HepG2 (cell line): ENCODE measurements around the gene CACNA1C.
"Not testable (repeated sequence)": the region's sequence is repeated elsewhere in the genome, so short reads cannot be mapped to it uniquely, and the experiment has no call there.

Experiments
- AGO1 ChIP-seq: fragments of 200-400 bp; formaldehyde crosslinking; IDR thresholded peaks from 2 replicates; pipeline ENCODE4 v1.6.1; 2017; ENCODE audit warnings: mild to moderate bottlenecking, low read depth, low read length, moderate library complexity; ENCODE audit not compliant: poor library complexity, severe bottlenecking
- ATF1 ChIP-seq: IDR thresholded peaks from 2 replicates; pipeline ENCODE4 v1.6.1; 2016; ENCODE audit warnings: mild to moderate bottlenecking, control low read depth
- BCL3 ChIP-seq: sonication (generic); formaldehyde crosslinking; IDR thresholded peaks from 2 replicates; pipeline ENCODE4 v1.5.1; 2020; ENCODE audit warnings: mild to moderate bottlenecking, missing genetic modification reagents, moderate library complexity
- SP1 ChIP-seq, 2 experiments: fragments of 450-650 bp in 1 of 2; sonication (generic) in 1 of 2; formaldehyde crosslinking in 1 of 2; IDR thresholded peaks; 2 replicates each; pipeline versions ENCODE4 v1.4.0 to v1.6.1; 2016 to 2020; ENCODE audit warnings: missing genetic modification reagents in 1 of 2
- UBTF ChIP-seq: sonication (generic); formaldehyde crosslinking; IDR thresholded peaks from 2 replicates; pipeline ENCODE4 v1.4.0; 2020; ENCODE audit warnings: mild to moderate bottlenecking, missing genetic modification reagents
- ZBTB43 ChIP-seq: sonication (generic); formaldehyde crosslinking; conservative IDR thresholded peaks from 2 replicates; pipeline ENCODE4 v1.4.0; 2020; ENCODE audit warnings: missing genetic modification reagents
- ZNF468 ChIP-seq: sonication (generic); formaldehyde crosslinking; IDR thresholded peaks from 2 replicates; pipeline ENCODE4 v1.8.0; 2022; ENCODE audit warnings: mild to moderate bottlenecking, moderate library complexity, missing genetic modification reagents
- ZNF768 ChIP-seq: sonication (generic); formaldehyde crosslinking; IDR thresholded peaks from 2 replicates; pipeline ENCODE4 v1.4.0; 2020; ENCODE audit warnings: missing genetic modification reagents
- TF ChIP-seq, protein P1 (sequence below): sonication (generic); formaldehyde crosslinking; IDR thresholded peaks from 2 replicates; pipeline ENCODE4 v1.5.0; 2020; ENCODE audit warnings: mild to moderate bottlenecking, missing genetic modification reagents, moderate library complexity
- TF ChIP-seq, protein P2 (sequence below), 2 experiments: sonication (generic) in 1 of 2; formaldehyde crosslinking in 1 of 2; IDR thresholded peaks; 2 replicates each; pipeline versions ENCODE4 v1.4.0 to v1.6.1; 2018 to 2020; ENCODE audit warnings: missing genetic modification reagents in 2 of 2, borderline replicate concordance in 1 of 2, low read depth in 1 of 2, mild to moderate bottlenecking in 1 of 2, missing biosample characterization in 1 of 2

DNA sequence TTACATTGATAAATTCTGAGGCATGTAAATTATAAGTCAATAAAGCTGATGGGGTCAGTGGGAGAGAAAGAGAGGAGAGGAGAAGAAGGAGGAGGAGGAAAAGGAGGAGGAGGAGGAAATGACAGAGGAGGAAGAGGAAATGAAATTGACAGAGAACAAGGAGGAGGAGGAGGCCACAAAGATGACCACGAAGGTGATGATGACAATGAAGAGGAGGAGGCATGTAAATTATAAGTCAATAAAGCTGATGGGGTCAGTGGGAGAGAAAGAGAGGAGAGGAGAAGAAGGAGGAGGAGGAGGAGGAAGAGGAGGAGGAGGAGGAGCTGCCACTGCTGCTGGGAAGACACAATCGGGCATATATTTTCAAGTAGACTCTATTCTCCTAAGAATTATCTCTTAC, 438.6 kb downstream of the CACNA1C start:
- TF ChIP-seq ZBTB43 (CRISPR knock-in tag); ZNF468 (CRISPR knock-in tag); UBTF (CRISPR knock-in tag); ATF1 (CRISPR knock-in tag); SP1 (IDR thresholded peaks at IDR 0.05); SP1 (CRISPR knock-in tag; IDR thresholded peaks at IDR 0.05); AGO1; ZNF768 (CRISPR knock-in tag); BCL3 (CRISPR knock-in tag): not testable (repeated sequence)
- TF ChIP-seq, protein P1, sequence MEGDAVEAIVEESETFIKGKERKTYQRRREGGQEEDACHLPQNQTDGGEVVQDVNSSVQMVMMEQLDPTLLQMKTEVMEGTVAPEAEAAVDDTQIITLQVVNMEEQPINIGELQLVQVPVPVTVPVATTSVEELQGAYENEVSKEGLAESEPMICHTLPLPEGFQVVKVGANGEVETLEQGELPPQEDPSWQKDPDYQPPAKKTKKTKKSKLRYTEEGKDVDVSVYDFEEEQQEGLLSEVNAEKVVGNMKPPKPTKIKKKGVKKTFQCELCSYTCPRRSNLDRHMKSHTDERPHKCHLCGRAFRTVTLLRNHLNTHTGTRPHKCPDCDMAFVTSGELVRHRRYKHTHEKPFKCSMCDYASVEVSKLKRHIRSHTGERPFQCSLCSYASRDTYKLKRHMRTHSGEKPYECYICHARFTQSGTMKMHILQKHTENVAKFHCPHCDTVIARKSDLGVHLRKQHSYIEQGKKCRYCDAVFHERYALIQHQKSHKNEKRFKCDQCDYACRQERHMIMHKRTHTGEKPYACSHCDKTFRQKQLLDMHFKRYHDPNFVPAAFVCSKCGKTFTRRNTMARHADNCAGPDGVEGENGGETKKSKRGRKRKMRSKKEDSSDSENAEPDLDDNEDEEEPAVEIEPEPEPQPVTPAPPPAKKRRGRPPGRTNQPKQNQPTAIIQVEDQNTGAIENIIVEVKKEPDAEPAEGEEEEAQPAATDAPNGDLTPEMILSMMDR (CRISPR knock-in tag): not testable (repeated sequence)
- TF ChIP-seq, protein P2, sequence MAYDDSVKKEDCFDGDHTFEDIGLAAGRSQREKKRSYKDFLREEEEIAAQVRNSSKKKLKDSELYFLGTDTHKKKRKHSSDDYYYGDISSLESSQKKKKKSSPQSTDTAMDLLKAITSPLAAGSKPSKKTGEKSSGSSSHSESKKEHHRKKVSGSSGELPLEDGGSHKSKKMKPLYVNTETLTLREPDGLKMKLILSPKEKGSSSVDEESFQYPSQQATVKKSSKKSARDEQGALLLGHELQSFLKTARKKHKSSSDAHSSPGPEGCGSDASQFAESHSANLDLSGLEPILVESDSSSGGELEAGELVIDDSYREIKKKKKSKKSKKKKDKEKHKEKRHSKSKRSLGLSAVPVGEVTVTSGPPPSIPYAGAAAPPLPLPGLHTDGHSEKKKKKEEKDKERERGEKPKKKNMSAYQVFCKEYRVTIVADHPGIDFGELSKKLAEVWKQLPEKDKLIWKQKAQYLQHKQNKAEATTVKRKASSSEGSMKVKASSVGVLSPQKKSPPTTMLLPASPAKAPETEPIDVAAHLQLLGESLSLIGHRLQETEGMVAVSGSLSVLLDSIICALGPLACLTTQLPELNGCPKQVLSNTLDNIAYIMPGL (CRISPR knock-in tag; IDR thresholded peaks at IDR 0.05; ENCODE audit: borderline replicate concordance in 1 of 2, low read depth in 1 of 2): not testable (repeated sequence)
